GM23248 (cell line): ENCODE measurements around the gene PSMD12. TPM values are rescaled to one million over a fixed set of nuclear protein-coding genes. Genes with fewer than 3 reads are reported as not detected.
"Not testable (repeated sequence)": the region's sequence is repeated elsewhere in the genome, so short reads cannot be mapped to it uniquely, and the experiment has no call there.

Source experiments
- DNase-seq: peaks from one replicate; pipeline ENCODE4 v3.0.0-alpha.2; 2015
- H2AFZ ChIP-seq: fragments of 200-600 bp; sonication (generic); 2 replicates; pipeline ENCODE4 v1.6.1; 2016; ENCODE audit warnings: antibody characterized with exemption
- H3F3A ChIP-seq: fragments of 200-600 bp; sonication (generic); 2 replicates; pipeline ENCODE4 v1.6.1; 2016; ENCODE audit warnings: mild to moderate bottlenecking, antibody characterized with exemption, mixed run types; ENCODE audit not compliant: insufficient read depth
- H3K27ac ChIP-seq: fragments of 200-600 bp; sonication (generic); 2 replicates; pipeline ENCODE4 v1.5.1; 2016; ENCODE audit warnings: mild to moderate bottlenecking
- H3K27me3 ChIP-seq: fragments of 200-600 bp; sonication (generic); replicated peaks from 2 replicates; pipeline ENCODE4 v1.6.1; 2016; ENCODE audit warnings: mild to moderate bottlenecking; ENCODE audit not compliant: insufficient read depth
- H3K36me3 ChIP-seq: fragments of 200-600 bp; sonication (generic); 2 replicates; pipeline ENCODE4 v1.6.1; 2016; ENCODE audit warnings: low read depth, mild to moderate bottlenecking
- H3K4me1 ChIP-seq: fragments of 200-600 bp; sonication (generic); 2 replicates; pipeline ENCODE4 v1.6.1; 2016; ENCODE audit warnings: mild to moderate bottlenecking; ENCODE audit not compliant: insufficient read depth
- H3K4me2 ChIP-seq: fragments of 200-600 bp; sonication (generic); one replicate; pipeline ENCODE4 v1.6.1; 2016; ENCODE audit warnings: mild to moderate bottlenecking; ENCODE audit not compliant: unreplicated experiment
- H3K4me3 ChIP-seq: fragments of 200-600 bp; sonication (generic); 2 replicates; pipeline ENCODE4 v1.5.1; 2016; ENCODE audit warnings: mild to moderate bottlenecking
- H3K79me2 ChIP-seq: fragments of 200-600 bp; sonication (generic); 2 replicates; pipeline ENCODE4 v1.6.1; 2016; ENCODE audit warnings: mild to moderate bottlenecking; ENCODE audit not compliant: insufficient read depth
- H3K9ac ChIP-seq: fragments of 200-600 bp; sonication (generic); 2 replicates; pipeline ENCODE4 v1.6.1; 2016; ENCODE audit warnings: mild to moderate bottlenecking
- H3K9me2 ChIP-seq: fragments of 200-600 bp; sonication (generic); 2 replicates; pipeline ENCODE4 v1.6.1; 2016; ENCODE audit warnings: mixed run types, mild to moderate bottlenecking, moderate library complexity; ENCODE audit not compliant: insufficient read depth
- H3K9me3 ChIP-seq: fragments of 200-600 bp; sonication (generic); one replicate; pipeline ENCODE4 v1.6.1; 2017; ENCODE audit warnings: low read depth
- H4K20me1 ChIP-seq: fragments of 200-600 bp; sonication (generic); 2 replicates; pipeline ENCODE4 v1.6.0; 2016; ENCODE audit not compliant: insufficient read depth
- EZH2 ChIP-seq: fragments of 200-600 bp; sonication (generic); IDR thresholded peaks from 2 replicates; pipeline ENCODE4 v1.6.1; 2018; ENCODE audit warnings: antibody characterized with exemption, mild to moderate bottlenecking; ENCODE audit not compliant: insufficient read depth, poor library complexity, severe bottlenecking
- EZH2phosphoT487 ChIP-seq: fragments of 200-600 bp; sonication (generic); IDR thresholded peaks from 2 replicates; pipeline ENCODE4 v1.6.1; 2018; ENCODE audit warnings: antibody characterized with exemption, moderate library complexity, mild to moderate bottlenecking, low read depth; ENCODE audit not compliant: insufficient read depth
- WGBS, 2 experiments: methylation state at CpG; one replicate each; pipeline ENCODE4 v1.1.6; 2015 to 2017; ENCODE audit warnings: low lambda C conversion rate in 2 of 2, low coverage in 1 of 2; ENCODE audit errors: missing lambda C conversion rate in 2 of 2; 5-methylcytosine and 5-hydroxymethylcytosine counted together
- in situ Hi-C: fragments of 300-500 bp; cut with MboI; formaldehyde crosslinking; loops from 2 replicates; pipeline ENCODE4 v1.15.0; 2020
- polyA plus RNA-seq: library from polyadenylated mRNA; unstranded; fragments of >200 nt; fragmentation: Nextera tagmentation; extraction: Ambion mirVana; gene quantifications from 2 replicates; pipeline ENCODE4 v1.2.1, GENCODE V29; 2016
- total RNA-seq: library from RNA; depleted of rRNA; stranded (reverse); fragments of >200 nt; shearing (Covaris generic); gene quantifications from 2 replicates; pipeline ENCODE4 v1.2.3, GENCODE V29; 2014

Gene PSMD12
- total and polyA plus RNA-seq, 2 experiments from 2014 or later, result 31.9 to 85.3 TPM

DNA sequence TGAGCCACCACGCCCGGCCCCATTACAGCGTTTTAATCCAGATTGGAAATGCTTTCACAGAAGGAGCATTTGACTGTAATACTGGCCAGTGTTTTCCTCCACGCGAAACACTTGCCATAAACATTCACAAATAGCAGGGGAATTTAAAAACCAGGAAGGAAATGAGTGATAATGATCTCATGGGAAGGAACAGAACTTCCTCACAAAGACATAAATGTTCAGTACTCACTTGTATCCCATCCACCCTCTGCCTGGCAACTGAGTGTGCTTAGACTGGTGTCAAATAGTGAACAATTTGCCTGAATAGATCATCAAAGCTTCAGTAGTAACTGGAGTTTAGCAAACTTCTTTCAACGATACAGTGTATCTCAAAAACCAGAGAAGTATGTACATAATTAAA, 54.1 kb downstream of the PSMD12 start:
- Histone ChIP-seq H4K20me1 (no peaks in the 10 kb centered on the region), H3K9ac (no peak overlapping the region), H3K36me3 (no peaks in the 10 kb centered on the region), H3K79me2 (no peaks in the 10 kb centered on the region), H3K27ac (no peak overlapping the region), H3K4me3 (no peak overlapping the region), H2AFZ (no peak overlapping the region), H3K9me2 (no peaks in the 10 kb centered on the region), H3K9me3 (no peaks in the 10 kb centered on the region), H3F3A (no peaks in the 10 kb centered on the region), H3K4me1 (no peaks in the 10 kb centered on the region), H3K4me2 (no peak overlapping the region), H3K27me3 (no peaks in the 10 kb centered on the region; the same call in 1 of the 2 replicates)
- in situ Hi-C loops, result no loop called here
- no peak for TF ChIP-seq EZH2
- no peak for TF ChIP-seq EZH2phosphoT487
- DNase-seq, result no peak
- WGBS, 2 experiments, result 65 to 67% methylated on average over 6 of the region's 6 CpGs

DNA sequence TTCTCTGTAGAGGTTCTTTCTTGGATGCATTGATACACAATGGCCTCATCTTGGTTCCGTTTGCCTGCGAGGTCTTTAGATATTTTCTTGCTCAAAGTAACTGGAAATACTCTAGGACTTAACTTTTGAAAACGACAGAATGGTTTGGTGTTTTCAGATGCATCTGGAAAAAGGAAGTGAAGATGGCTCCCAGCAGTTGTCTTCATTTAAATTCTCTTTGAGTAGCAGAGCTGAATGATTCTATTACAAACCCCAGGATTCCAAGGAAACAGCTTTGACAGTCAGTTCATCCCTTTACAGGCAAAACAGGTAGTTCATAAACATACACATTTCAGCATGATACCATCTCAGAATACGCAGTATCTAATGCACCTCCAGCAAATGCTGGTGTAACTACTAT, 54.8 kb downstream of the PSMD12 start:
- no peak overlapping the region for H3K4me3 ChIP-seq
- in situ Hi-C loops, result no loop called here
- TF ChIP-seq EZH2phosphoT487 (no peak), EZH2 (no peak)

DNA sequence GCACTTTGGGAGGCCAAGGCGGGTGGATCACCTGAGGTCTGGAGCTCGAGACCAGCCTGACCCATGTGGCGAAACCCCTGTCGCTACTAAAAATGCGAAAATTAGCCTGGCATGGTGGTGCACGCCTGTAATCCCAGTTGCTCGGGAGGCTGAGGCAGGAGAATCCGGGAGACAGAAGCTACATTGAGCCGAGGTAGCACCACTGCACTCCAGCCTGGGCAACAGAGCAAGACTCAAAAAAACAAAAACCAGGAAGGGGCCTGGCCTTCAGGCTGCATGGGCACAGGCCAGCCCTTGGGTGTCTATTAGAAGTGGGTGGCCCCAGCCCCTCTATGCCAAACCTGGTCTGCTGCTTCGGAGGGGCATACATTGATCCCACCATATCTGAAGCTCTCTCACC, 56.0 kb downstream of the PSMD12 start:
- no peaks in the 10 kb centered on the region for H3K9me3 ChIP-seq
- in situ Hi-C loops, result no loop called here
- 83 to 87% methylated on average over 10 of the region's 10 CpGs for WGBS, 2 experiments
- H3K27ac ChIP-seq, result no peak overlapping the region
- TF ChIP-seq EZH2 (no peak), EZH2phosphoT487 (no peak)
- no peak overlapping the region for H3K4me3 ChIP-seq
- H3K4me1 ChIP-seq, result no peaks in the 10 kb centered on the region
- H3F3A ChIP-seq, result no peaks in the 10 kb centered on the region
- H3K9ac ChIP-seq, result no peak overlapping the region
- no peaks in the 10 kb centered on the region; the same call in 1 of the 2 replicates for H3K27me3 ChIP-seq
- no peaks in the 10 kb centered on the region for H3K36me3 ChIP-seq
- H3K4me2 ChIP-seq, result no peak overlapping the region
- H2AFZ ChIP-seq, result no peak overlapping the region
- no peaks in the 10 kb centered on the region for H3K79me2 ChIP-seq
- H3K9me2 ChIP-seq, result no peaks in the 10 kb centered on the region
- DNase-seq, result no peak
- H4K20me1 ChIP-seq, result no peaks in the 10 kb centered on the region

More for the DNA sequence above, 54.8 kb downstream of the PSMD12 start:
- H3K79me2 ChIP-seq, result no peaks in the 10 kb centered on the region
- H3K9me2 ChIP-seq, result no peaks in the 10 kb centered on the region
- H3K27me3 ChIP-seq, result no peaks in the 10 kb centered on the region; the same call in 1 of the 2 replicates
- no peaks in the 10 kb centered on the region for H3K4me1 ChIP-seq
- H4K20me1 ChIP-seq, result no peaks in the 10 kb centered on the region
- DNase-seq, result no peak
- no peak overlapping the region for H3K9ac ChIP-seq
- H3K36me3 ChIP-seq, result no peaks in the 10 kb centered on the region
- H3F3A ChIP-seq, result no peaks in the 10 kb centered on the region
- H3K9me3 ChIP-seq, result no peaks in the 10 kb centered on the region
- no peak overlapping the region for H2AFZ ChIP-seq
- no peak overlapping the region for H3K27ac ChIP-seq
- WGBS, 2 experiments, result 60 to 62% methylated on average over 4 of the region's 4 CpGs
- H3K4me2 ChIP-seq, result no peak overlapping the region

DNA sequence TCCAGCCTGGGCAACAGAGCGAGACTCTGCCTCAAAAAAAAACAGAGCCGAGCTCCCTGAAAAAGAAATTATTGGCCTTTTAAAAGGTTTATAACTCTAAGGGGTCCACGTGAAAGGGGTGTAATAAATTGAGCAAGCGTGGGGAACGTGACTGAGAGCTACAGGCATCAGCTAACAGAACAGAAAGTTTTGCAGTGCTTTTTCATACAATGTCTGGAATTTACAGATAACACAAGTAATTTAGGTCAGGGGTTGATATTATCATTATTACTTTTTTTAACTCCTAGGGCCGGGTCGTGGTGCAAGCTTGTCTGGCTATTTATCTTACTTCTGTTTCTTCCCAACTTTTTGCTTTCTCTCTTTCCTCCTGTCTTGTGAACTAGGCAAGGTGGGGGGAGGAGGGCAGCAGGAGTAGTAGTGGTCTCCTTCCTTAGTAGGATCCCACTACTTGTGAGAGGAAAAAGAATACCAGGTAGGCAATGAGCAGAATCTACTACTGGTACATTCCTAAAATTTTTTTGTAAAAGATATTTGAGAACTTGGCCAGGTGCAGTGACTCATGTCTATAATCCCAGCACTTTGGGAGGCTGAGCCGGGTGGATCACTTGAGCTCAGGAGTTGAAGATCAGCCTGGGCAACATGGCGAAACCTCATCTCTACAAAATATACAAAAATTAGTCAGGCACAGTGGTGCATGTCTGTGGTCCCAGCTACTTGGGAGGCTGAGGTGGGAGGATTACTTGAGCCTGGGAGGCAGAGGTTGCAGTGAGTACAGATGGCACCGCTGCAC, 60.7 kb downstream of the PSMD12 start:
- H3K4me2 ChIP-seq, H3K27ac ChIP-seq, H3K79me2 ChIP-seq, H2AFZ ChIP-seq, H3K9me3 ChIP-seq, H3K36me3 ChIP-seq, H3K4me1 ChIP-seq, DNase-seq, H3K4me3 ChIP-seq, H4K20me1 ChIP-seq, H3K9me2 ChIP-seq, H3K9ac ChIP-seq, H3K27me3 ChIP-seq, H3F3A ChIP-seq, in situ Hi-C loops: not testable (repeated sequence)
- 81 to 82% methylated on average over 10 of the region's 10 CpGs for WGBS, 2 experiments
